PC-3 (cell line): ENCODE measurements around the gene ARL14. TPM values are rescaled to one million over a fixed set of nuclear protein-coding genes. Genes with fewer than 3 reads are reported as not detected.
A peak's percentile ranks its signal among the peaks of the same experiment; 100 is the strongest.

ENCODE experiments used
- ATAC-seq: fragments of 200-7000 bp; cut with Tn5 transposase; 2 replicates; pipeline ENCODE4 v1.9.1; 2020; ENCODE audit warnings: mild to moderate bottlenecking, moderate library complexity
- BruUV-seq: library from RNA; stranded (reverse); fragments of 400-500 nt; replicated peaks from 2 replicates; lab custom pipeline; 2021; lab: Mats Ljungman, UMichigan
- CTCF ChIA-PET: fragments of 300-600 bp; sonication (Branson Sonifier 250); formaldehyde crosslinking; loops from one replicate; lab custom pipeline; 2022; ENCODE audit warnings: antibody characterized with exemption; lab: Charles Lee
- POLR2A ChIA-PET: fragments of 300-600 bp; sonication (Branson Sonifier 250); formaldehyde crosslinking; loops from one replicate; lab custom pipeline; 2022; ENCODE audit warnings: antibody characterized with exemption; ENCODE audit not compliant: unreplicated experiment; lab: Charles Lee
- DNase-seq: peaks from one replicate; pipeline ENCODE4 v3.0.0-alpha.2; 2015
- H2AFZ ChIP-seq: fragments of 300-600 bp; sonication (generic); 2 replicates; pipeline ENCODE4 v1.6.0; 2016; ENCODE audit warnings: antibody characterized with exemption, low read length
- H3F3A ChIP-seq: fragments of 300-600 bp; sonication (generic); one replicate; pipeline ENCODE4 v1.6.0; 2017; ENCODE audit warnings: antibody characterized with exemption, low read length, control low read depth, mild to moderate bottlenecking; ENCODE audit not compliant: unreplicated experiment
- H3K27ac ChIP-seq: fragments of 300-600 bp; sonication (generic); 2 replicates; pipeline ENCODE4 v1.5.1; 2016; ENCODE audit warnings: mild to moderate bottlenecking, low read length
- H3K27me3 ChIP-seq: fragments of 300-600 bp; sonication (generic); 2 replicates; pipeline ENCODE4 v1.6.1; 2016; ENCODE audit warnings: low read length, mixed read lengths
- H3K36me3 ChIP-seq: fragments of 300-600 bp; sonication (generic); 2 replicates; pipeline ENCODE4 v1.6.1; 2016; ENCODE audit warnings: low read depth, mixed run types, low read length, mixed read lengths
- H3K4me1 ChIP-seq: fragments of 300-600 bp; sonication (generic); 2 replicates; pipeline ENCODE4 v1.5.1; 2016; ENCODE audit warnings: low read length; ENCODE audit not compliant: insufficient read depth
- H3K4me2 ChIP-seq: fragments of 300-600 bp; sonication (generic); 2 replicates; pipeline ENCODE4 v1.6.0; 2016; ENCODE audit warnings: low read length
- H3K4me3 ChIP-seq: fragments of 300-600 bp; sonication (generic); 2 replicates; pipeline ENCODE4 v1.5.1; 2016; ENCODE audit warnings: mild to moderate bottlenecking, low read length, mixed read lengths
- H3K79me2 ChIP-seq: fragments of 300-600 bp; sonication (generic); 2 replicates; pipeline ENCODE4 v1.6.1; 2017; ENCODE audit warnings: low read length, mixed read lengths
- H3K9ac ChIP-seq: fragments of 300-600 bp; sonication (generic); 2 replicates; pipeline ENCODE4 v1.6.0; 2016; ENCODE audit warnings: mild to moderate bottlenecking, low read length
- H3K9me2 ChIP-seq: fragments of 300-600 bp; sonication (generic); replicated peaks from 2 replicates; pipeline ENCODE4 v1.6.1; 2016; ENCODE audit warnings: mixed run types, low read length, mixed read lengths
- H3K9me3 ChIP-seq: fragments of 300-600 bp; sonication (generic); 2 replicates; pipeline ENCODE4 v1.6.1; 2016; ENCODE audit warnings: low read length, mixed read lengths
- H4K20me1 ChIP-seq: fragments of 300-600 bp; sonication (generic); 2 replicates; pipeline ENCODE4 v1.6.1; 2016; ENCODE audit warnings: low read length, mixed read lengths
- CTCF ChIP-seq: fragments of 300-600 bp; sonication (generic); conservative IDR thresholded peaks from 2 replicates; pipeline ENCODE4 v1.5.1; 2017; ENCODE audit warnings: antibody characterized with exemption, low read depth, mild to moderate bottlenecking, low read length
- EZH2 ChIP-seq: fragments of 300-600 bp; sonication (generic); IDR thresholded peaks from one replicate; pipeline ENCODE4 v1.6.1; 2017; ENCODE audit warnings: antibody characterized with exemption, mild to moderate bottlenecking, low read length; ENCODE audit not compliant: unreplicated experiment
- EZH2phosphoT487 ChIP-seq: fragments of 300-600 bp; sonication (generic); IDR thresholded peaks from 2 replicates; pipeline ENCODE4 v1.6.1; 2018; ENCODE audit warnings: mild to moderate bottlenecking, antibody characterized with exemption, low read length, borderline replicate concordance
- intact Hi-C: fragments of 100-400 bp; cut with micrococcal nuclease; formaldehyde crosslinking; loops from 2 replicates; pipeline ENCODE4 v1.9.0; 2023
- total RNA-seq: library from RNA; depleted of rRNA; stranded (reverse); fragments of >200 nt; gene quantifications from 2 replicates; pipeline ENCODE4 v1.2.3, GENCODE V29; 2014

The ARL14 gene
- total RNA-seq, 1 experiment from 2014 or later: 3.9 TPM

GRCh38 chr3:160719710-160720109, 42.8 kb downstream of the ARL14 start:
- ATAC-seq (no peak), DNase-seq (no peak)
- BruUV-seq: no TSS peak
- no peaks in the 10 kb centered on the region for H3K36me3 ChIP-seq
- no peak overlapping the region for H3K4me2 ChIP-seq
- H3K27me3 ChIP-seq: no peaks in the 10 kb centered on the region
- no peak overlapping the region for H2AFZ ChIP-seq
- ChIA-PET POLR2A (interaction anchor here (0.5 kb wide), 1 partner anchor 286 kb away, joined by 3 read pairs; no protein-coding TSS in a partner anchor), CTCF (no interaction called here)
- no peak overlapping the region for H3K27ac ChIP-seq
- H3K9me3 ChIP-seq: no peaks in the 10 kb centered on the region
- no peaks in the 10 kb centered on the region for H4K20me1 ChIP-seq
- H3F3A ChIP-seq: no peaks in the 10 kb centered on the region
- H3K4me3 ChIP-seq: no peak overlapping the region
- TF ChIP-seq CTCF (no peak), EZH2phosphoT487 (no peak), EZH2 (no peak)
- intact Hi-C loops: no loop called here
- H3K9ac ChIP-seq: no peak overlapping the region
- 0 out of 2 replicates have a peak, but pooled peaks cover 6% of the 10 kb centered on the region for H3K4me1 ChIP-seq
- no peaks in the 10 kb centered on the region for H3K9me2 ChIP-seq
- H3K79me2 ChIP-seq: no peaks in the 10 kb centered on the region

- H3K27me3 ChIP-seq: no peaks in the 10 kb centered on the region
- no peak overlapping the region for H3K4me2 ChIP-seq
- TF ChIP-seq EZH2 (no peak), CTCF (peak; percentile 60)
- no peaks in the 10 kb centered on the region for H3K36me3 ChIP-seq
- BruUV-seq: no TSS peak
- no peak overlapping the region for H3K27ac ChIP-seq
- H3F3A ChIP-seq: no peaks in the 10 kb centered on the region
- no peaks in the 10 kb centered on the region for H3K9me3 ChIP-seq
- no peaks in the 10 kb centered on the region for H3K79me2 ChIP-seq
- H3K4me3 ChIP-seq: no peak overlapping the region
- ChIA-PET CTCF (no interaction called here), POLR2A (interaction anchor here (0.5 kb wide), 1 partner anchor 286 kb away, joined by 3 read pairs; no protein-coding TSS in a partner anchor)
- H2AFZ ChIP-seq: no peak overlapping the region
- peak; percentile 82 for ATAC-seq
- no peak overlapping the region for H3K9ac ChIP-seq
- intact Hi-C loops: no loop called here
- H4K20me1 ChIP-seq: no peaks in the 10 kb centered on the region
- H3K4me1 ChIP-seq: 0 out of 2 replicates have a peak, but pooled peaks cover 6% of the 10 kb centered on the region
- DNase-seq: peak; percentile 36
- H3K9me2 ChIP-seq: no peaks in the 10 kb centered on the region
Observed at GRCh38 chr3:160720123-160720746, 43.3 kb downstream of the ARL14 start.

- no peaks in the 10 kb centered on the region for H4K20me1 ChIP-seq
- no TSS peak for BruUV-seq
- no peaks in the 10 kb centered on the region for H3K79me2 ChIP-seq
- H2AFZ ChIP-seq: no peak overlapping the region
- H3K9me2 ChIP-seq: no peaks in the 10 kb centered on the region
- H3K4me1 ChIP-seq: no peaks in the 10 kb centered on the region
- no peaks in the 10 kb centered on the region for H3K36me3 ChIP-seq
- ChIA-PET CTCF (no interaction called here), POLR2A (no interaction called here)
- intact Hi-C loops: no loop called here
- no peak for TF ChIP-seq EZH2
- no peak for TF ChIP-seq CTCF
- TF ChIP-seq EZH2phosphoT487: no peak
- no peaks in the 10 kb centered on the region for H3K27me3 ChIP-seq
- H3F3A ChIP-seq: no peaks in the 10 kb centered on the region
- H3K9ac ChIP-seq: no peak overlapping the region
- H3K9me3 ChIP-seq: no peaks in the 10 kb centered on the region
- DNase-seq (no peak), ATAC-seq (no peak)
- H3K27ac ChIP-seq: no peak overlapping the region
- H3K4me3 ChIP-seq: no peak overlapping the region
- no peak overlapping the region for H3K4me2 ChIP-seq
Observed at GRCh38 chr3:160722331-160722730, 45.4 kb downstream of the ARL14 start.
